Activated CD8-positive, alpha-beta T cell treated with anti-CD3 and anti-CD28 coated beads, Interleukin-2, amount 10 ng/mL, durations not matched to agents 7 days and 5 days (primary cell): ENCODE results near the gene PKNOX2. TPM values are rescaled to one million over a fixed set of nuclear protein-coding genes. Genes with fewer than 3 reads are reported as not detected.

ENCODE experiments used
- ATAC-seq: fragments of 150-1000 bp; cut with Tn5 transposase; one replicate; pipeline ENCODE4 v1.10.0; 2021; ENCODE audit warnings: moderate library complexity
- CTCF ChIA-PET: fragments of 350-600 bp; sonication (Branson Sonifier 250); formaldehyde crosslinking; loops from one replicate; lab custom pipeline; 2021; ENCODE audit warnings: antibody characterized with exemption; lab: Charles Lee
- POLR2A ChIA-PET: fragments of 350-600 bp; sonication (Branson Sonifier 250); formaldehyde crosslinking; loops from one replicate; lab custom pipeline; 2021; ENCODE audit warnings: antibody characterized with exemption; lab: Charles Lee
- DNase-seq: peaks from one replicate; pipeline ENCODE4 v3.0.0-alpha.2; 2020
- H3K27ac Mint-ChIP-seq: one replicate; pipeline ENCODE4 v1.8.0; 2021; ENCODE audit warnings: mild to moderate bottlenecking, mixed read lengths
- H3K27me3 Mint-ChIP-seq: one replicate; pipeline ENCODE4 v1.8.0; 2021; ENCODE audit warnings: low read depth, mixed read lengths
- H3K36me3 Mint-ChIP-seq: one replicate; pipeline ENCODE4 v1.8.0; 2021; ENCODE audit warnings: low read depth, mixed read lengths
- H3K4me1 Mint-ChIP-seq: one replicate; pipeline ENCODE4 v1.8.0; 2021; ENCODE audit warnings: low read depth, mixed read lengths
- H3K4me3 Mint-ChIP-seq: one replicate; pipeline ENCODE4 v1.8.0; 2021; ENCODE audit warnings: mild to moderate bottlenecking, mixed read lengths
- H3K9me3 Mint-ChIP-seq: one replicate; pipeline ENCODE4 v1.8.0; 2022; ENCODE audit warnings: mixed read lengths; ENCODE audit not compliant: insufficient read depth
- total RNA-seq, 2 experiments: library from RNA; stranded (reverse); gene quantifications; one replicate each; pipeline ENCODE4 v1.2.3, GENCODE V29; 2021

PKNOX2 gene
- total RNA-seq, 2 experiments from 2014 or later = not detected

GRCh38 chr11:125380756-125381445, 216.3 kb downstream of the PKNOX2 start:
- POLR2A ChIA-PET = no interaction called here
- no peaks in the 10 kb centered on the region for H3K36me3 Mint-ChIP-seq
- H3K4me3 Mint-ChIP-seq = no peak overlapping the region
- CTCF ChIA-PET = no interaction called here
- no peaks in the 10 kb centered on the region for H3K4me1 Mint-ChIP-seq
- H3K9me3 Mint-ChIP-seq = no peaks in the 10 kb centered on the region
- H3K27me3 Mint-ChIP-seq = peaks cover 13% of the 10 kb centered on the region
- ATAC-seq (no peak), DNase-seq (no peak)
- no peak overlapping the region for H3K27ac Mint-ChIP-seq

- H3K27me3 Mint-ChIP-seq = peaks cover 11% of the 10 kb centered on the region
- H3K27ac Mint-ChIP-seq = no peak overlapping the region
- H3K4me3 Mint-ChIP-seq = no peak overlapping the region
- DNase-seq (no peak), ATAC-seq (no peak)
- ChIA-PET CTCF (no interaction called here), POLR2A (no interaction called here)
- H3K36me3 Mint-ChIP-seq = no peaks in the 10 kb centered on the region
- H3K4me1 Mint-ChIP-seq = no peaks in the 10 kb centered on the region
- no peaks in the 10 kb centered on the region for H3K9me3 Mint-ChIP-seq
These were observed 217.0 kb downstream of the PKNOX2 start for GRCh38 chr11:125381499-125382044.

GRCh38 chr11:125382314-125382791, 217.8 kb downstream of the PKNOX2 start:
- Mint-ChIP-seq H3K9me3 (no peaks in the 10 kb centered on the region), H3K27me3 (peaks cover 10% of the 10 kb centered on the region), H3K4me3 (no peak overlapping the region), H3K27ac (no peak overlapping the region), H3K36me3 (no peaks in the 10 kb centered on the region), H3K4me1 (no peaks in the 10 kb centered on the region)
- ChIA-PET CTCF (no interaction called here), POLR2A (no interaction called here)
- DNase-seq (no peak), ATAC-seq (no peak)

GRCh38 chr11:125382822-125383221, 218.3 kb downstream of the PKNOX2 start:
- H3K27me3 Mint-ChIP-seq = peaks cover 10% of the 10 kb centered on the region
- no peaks in the 10 kb centered on the region for H3K36me3 Mint-ChIP-seq
- H3K9me3 Mint-ChIP-seq = no peaks in the 10 kb centered on the region
- DNase-seq (no peak), ATAC-seq (no peak)
- POLR2A ChIA-PET = no interaction called here
- CTCF ChIA-PET = no interaction called here
- H3K4me3 Mint-ChIP-seq = no peak overlapping the region
- H3K4me1 Mint-ChIP-seq = no peaks in the 10 kb centered on the region
- H3K27ac Mint-ChIP-seq = no peak overlapping the region

GRCh38 chr11:125384825-125385224, 220.3 kb downstream of the PKNOX2 start:
- ChIA-PET CTCF (no interaction called here), POLR2A (no interaction called here)
- no peak overlapping the region for H3K4me3 Mint-ChIP-seq
- H3K27ac Mint-ChIP-seq = no peak overlapping the region
- ATAC-seq = no peak
- H3K27me3 Mint-ChIP-seq = peaks cover 7% of the 10 kb centered on the region
- DNase-seq = no peak
- H3K9me3 Mint-ChIP-seq = no peaks in the 10 kb centered on the region
- no peaks in the 10 kb centered on the region for H3K4me1 Mint-ChIP-seq
- H3K36me3 Mint-ChIP-seq = no peaks in the 10 kb centered on the region

- no peaks in the 10 kb centered on the region for H3K4me1 Mint-ChIP-seq
These were observed 223.3 kb downstream of the PKNOX2 start for GRCh38 chr11:125387901-125388300.

GRCh38 chr11:125388611-125389010, 224.1 kb downstream of the PKNOX2 start:
- Mint-ChIP-seq H3K27me3 (peaks cover 6% of the 10 kb centered on the region), H3K4me3 (no peak overlapping the region), H3K27ac (no peak overlapping the region), H3K36me3 (no peaks in the 10 kb centered on the region), H3K9me3 (no peaks in the 10 kb centered on the region), H3K4me1 (no peaks in the 10 kb centered on the region)
- ATAC-seq (no peak), DNase-seq (no peak)
- CTCF ChIA-PET = no interaction called here
- POLR2A ChIA-PET = no interaction called here

More at GRCh38 chr11:125387901-125388300, 223.3 kb downstream of the PKNOX2 start:
- peaks cover 6% of the 10 kb centered on the region for H3K27me3 Mint-ChIP-seq
- ChIA-PET POLR2A (no interaction called here), CTCF (interaction anchor here (0.7 kb wide), 1 partner anchor 15 kb away, joined by 3 read pairs; no protein-coding TSS in a partner anchor)
- DNase-seq (no peak), ATAC-seq (no peak)
- H3K36me3 Mint-ChIP-seq = no peaks in the 10 kb centered on the region
- H3K4me3 Mint-ChIP-seq = no peak overlapping the region
- H3K27ac Mint-ChIP-seq = no peak overlapping the region
- H3K9me3 Mint-ChIP-seq = no peaks in the 10 kb centered on the region

- no peaks in the 10 kb centered on the region for H3K4me1 Mint-ChIP-seq
- POLR2A ChIA-PET = no interaction called here
These were observed 225.0 kb downstream of the PKNOX2 start for GRCh38 chr11:125389339-125390166.

GRCh38 chr11:125390946-125391345, 226.4 kb downstream of the PKNOX2 start:
- H3K4me3 Mint-ChIP-seq = no peak overlapping the region
- no peaks in the 10 kb centered on the region for H3K4me1 Mint-ChIP-seq
- ChIA-PET POLR2A (no interaction called here), CTCF (interaction anchor here (1.1 kb wide), 1 partner anchor 45 kb away, joined by 3 read pairs; no protein-coding TSS in a partner anchor)
- peaks cover 4% of the 10 kb centered on the region for H3K27me3 Mint-ChIP-seq
- ATAC-seq = no peak
- H3K36me3 Mint-ChIP-seq = no peaks in the 10 kb centered on the region
- no peak for DNase-seq
- H3K27ac Mint-ChIP-seq = no peak overlapping the region
- H3K9me3 Mint-ChIP-seq = no peaks in the 10 kb centered on the region

More at GRCh38 chr11:125389339-125390166, 225.0 kb downstream of the PKNOX2 start:
- ATAC-seq = no peak
- CTCF ChIA-PET = no interaction called here
- Mint-ChIP-seq H3K27me3 (peaks cover 6% of the 10 kb centered on the region), H3K4me3 (no peak overlapping the region), H3K36me3 (no peaks in the 10 kb centered on the region), H3K9me3 (no peaks in the 10 kb centered on the region), H3K27ac (no peak overlapping the region)
- DNase-seq = no peak

- no peaks in the 10 kb centered on the region for H3K4me1 Mint-ChIP-seq
- no peak overlapping the region for H3K27ac Mint-ChIP-seq
- no peaks in the 10 kb centered on the region for H3K9me3 Mint-ChIP-seq
- ATAC-seq (no peak), DNase-seq (no peak)
- ChIA-PET POLR2A (no interaction called here), CTCF (no interaction called here)
- no peak overlapping the region for H3K4me3 Mint-ChIP-seq
- H3K27me3 Mint-ChIP-seq = peaks cover 10% of the 10 kb centered on the region
- H3K36me3 Mint-ChIP-seq = no peaks in the 10 kb centered on the region
These were observed 228.8 kb downstream of the PKNOX2 start for GRCh38 chr11:125393331-125393730.

GRCh38 chr11:125394296-125394695, 229.7 kb downstream of the PKNOX2 start:
- DNase-seq = no peak
- Mint-ChIP-seq H3K4me3 (no peak overlapping the region), H3K27me3 (peaks cover 10% of the 10 kb centered on the region), H3K4me1 (no peaks in the 10 kb centered on the region), H3K9me3 (no peaks in the 10 kb centered on the region), H3K36me3 (no peaks in the 10 kb centered on the region), H3K27ac (no peak overlapping the region)
- ChIA-PET CTCF (interaction anchor here (0.8 kb wide), 1 partner anchor 11 kb away, joined by 5 read pairs; no protein-coding TSS in a partner anchor), POLR2A (no interaction called here)
- no peak for ATAC-seq

GRCh38 chr11:125397421-125397820, 232.9 kb downstream of the PKNOX2 start:
- H3K36me3 Mint-ChIP-seq = no peaks in the 10 kb centered on the region
- H3K4me3 Mint-ChIP-seq = no peak overlapping the region
- peaks cover 13% of the 10 kb centered on the region for H3K27me3 Mint-ChIP-seq
- ATAC-seq (no peak), DNase-seq (no peak)
- ChIA-PET POLR2A (no interaction called here), CTCF (no interaction called here)
- no peaks in the 10 kb centered on the region for H3K4me1 Mint-ChIP-seq
- no peaks in the 10 kb centered on the region for H3K9me3 Mint-ChIP-seq
- H3K27ac Mint-ChIP-seq = no peak overlapping the region
